Hindlimb muscle (tissue), 1 donor: ENCODE results near the gene CLK4. TPM values are rescaled to one million over a fixed set of nuclear protein-coding genes. Genes with fewer than 3 reads are reported as not detected.

Experiments
- DNase-seq: peaks from one replicate; pipeline ENCODE4 v3.0.0-alpha.2; 2013
- polyA plus RNA-seq: library from polyadenylated mRNA; unstranded; fragments of 120-200 nt; gene quantifications from one replicate; pipeline ENCODE4 v1.2.1, GENCODE V29; 2013; ENCODE audit not compliant: insufficient read length

CLK4 gene
- polyA plus RNA-seq, 1 donor, result 35.4 TPM

- DNase-seq, result no peak
These were observed 73.3 kb downstream of the CLK4 start for GRCh38 chr5:178553517-178553916.

Other genes starting within 250 kb of the CLK4 start
- 1.8 TPM for gene COL23A1, start 36.7 kb downstream of the CLK4 start, polyA plus RNA-seq
- gene ZNF354A, start 103.6 kb upstream of the CLK4 start, polyA plus RNA-seq, result 8.6 TPM
- gene ZNF354B, start 232.9 kb upstream of the CLK4 start, polyA plus RNA-seq, result 13.9 TPM